Astrocyte of the cerebellum (primary cell): ENCODE measurements around the gene OBSCN.
"Not testable (repeated sequence)": the region's sequence is repeated elsewhere in the genome, so short reads cannot be mapped to it uniquely, and the experiment has no call there.

Source experiments
- DNase-seq: peaks from one replicate; pipeline ENCODE4 v3.0.0-alpha.2; 2011; ENCODE audit warnings: low read depth
- H3K4me3 ChIP-seq: 2 replicates; pipeline ENCODE4 v1.5.1; 2011; ENCODE audit warnings: mild to moderate bottlenecking, low read depth, low read length, moderate library complexity
- in situ Hi-C: cut with HindIII; loops from 2 replicates; pipeline ENCODE4 v1.10.0; 2017; ENCODE audit warnings: low sequenced_read_pairs
- TF ChIP-seq, protein P1 (sequence below): IDR thresholded peaks from 2 replicates; pipeline ENCODE4 v1.5.1; 2012; ENCODE audit warnings: low read length, low read depth, moderate library complexity, mild to moderate bottlenecking; ENCODE audit errors: missing control alignments

The OBSCN gene

DNA sequence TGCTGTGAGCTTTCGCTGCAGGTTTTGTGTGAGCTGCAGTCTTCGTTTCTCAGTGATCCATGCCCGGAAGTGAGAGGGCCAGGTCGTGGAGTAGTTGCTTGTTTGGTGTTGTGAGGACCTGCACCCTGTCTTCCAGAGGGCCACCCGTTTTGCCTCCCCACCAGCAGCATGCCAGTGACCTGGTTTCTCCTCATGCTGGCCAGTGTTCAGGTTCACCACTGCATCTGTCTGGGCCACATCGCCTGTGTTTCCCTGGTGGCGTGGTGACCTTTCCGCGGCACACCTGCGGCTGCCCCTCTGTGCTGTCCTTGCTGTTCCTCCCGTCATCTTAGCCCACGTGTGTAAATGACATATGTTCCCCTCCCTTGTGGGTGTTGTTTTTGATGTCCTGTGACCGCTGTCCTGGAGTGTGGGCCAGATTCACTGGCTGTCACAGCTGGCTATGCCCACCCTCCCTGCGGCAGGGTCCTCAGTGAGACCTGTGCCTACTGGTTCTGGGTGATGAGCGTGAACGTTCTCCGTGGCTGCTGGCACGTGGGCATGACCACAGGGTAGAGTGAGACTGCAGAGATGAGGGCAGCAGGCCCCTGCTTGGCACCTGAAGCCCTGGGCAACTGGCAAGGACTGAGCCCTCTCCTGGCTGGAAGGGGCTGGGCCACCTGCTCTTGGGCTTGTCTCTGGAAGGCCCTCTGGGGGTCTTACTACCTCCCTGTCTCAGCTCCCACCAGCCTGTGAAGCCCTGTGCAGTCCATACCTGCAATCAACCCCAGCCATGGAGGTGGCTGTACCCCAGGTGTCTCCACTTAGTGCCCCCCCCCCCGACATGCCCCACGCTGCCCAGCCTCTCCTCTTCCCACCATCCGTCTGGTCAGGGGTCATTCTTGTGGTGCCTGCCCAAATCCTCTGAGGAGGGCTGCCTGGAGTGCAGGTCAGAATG, 35.0 kb upstream of the OBSCN start:
- H3K4me3 ChIP-seq: no peak overlapping the region
- in situ Hi-C loops: no loop called here
- no peak for DNase-seq
- TF ChIP-seq, protein P1, sequence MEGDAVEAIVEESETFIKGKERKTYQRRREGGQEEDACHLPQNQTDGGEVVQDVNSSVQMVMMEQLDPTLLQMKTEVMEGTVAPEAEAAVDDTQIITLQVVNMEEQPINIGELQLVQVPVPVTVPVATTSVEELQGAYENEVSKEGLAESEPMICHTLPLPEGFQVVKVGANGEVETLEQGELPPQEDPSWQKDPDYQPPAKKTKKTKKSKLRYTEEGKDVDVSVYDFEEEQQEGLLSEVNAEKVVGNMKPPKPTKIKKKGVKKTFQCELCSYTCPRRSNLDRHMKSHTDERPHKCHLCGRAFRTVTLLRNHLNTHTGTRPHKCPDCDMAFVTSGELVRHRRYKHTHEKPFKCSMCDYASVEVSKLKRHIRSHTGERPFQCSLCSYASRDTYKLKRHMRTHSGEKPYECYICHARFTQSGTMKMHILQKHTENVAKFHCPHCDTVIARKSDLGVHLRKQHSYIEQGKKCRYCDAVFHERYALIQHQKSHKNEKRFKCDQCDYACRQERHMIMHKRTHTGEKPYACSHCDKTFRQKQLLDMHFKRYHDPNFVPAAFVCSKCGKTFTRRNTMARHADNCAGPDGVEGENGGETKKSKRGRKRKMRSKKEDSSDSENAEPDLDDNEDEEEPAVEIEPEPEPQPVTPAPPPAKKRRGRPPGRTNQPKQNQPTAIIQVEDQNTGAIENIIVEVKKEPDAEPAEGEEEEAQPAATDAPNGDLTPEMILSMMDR: no peak

DNA sequence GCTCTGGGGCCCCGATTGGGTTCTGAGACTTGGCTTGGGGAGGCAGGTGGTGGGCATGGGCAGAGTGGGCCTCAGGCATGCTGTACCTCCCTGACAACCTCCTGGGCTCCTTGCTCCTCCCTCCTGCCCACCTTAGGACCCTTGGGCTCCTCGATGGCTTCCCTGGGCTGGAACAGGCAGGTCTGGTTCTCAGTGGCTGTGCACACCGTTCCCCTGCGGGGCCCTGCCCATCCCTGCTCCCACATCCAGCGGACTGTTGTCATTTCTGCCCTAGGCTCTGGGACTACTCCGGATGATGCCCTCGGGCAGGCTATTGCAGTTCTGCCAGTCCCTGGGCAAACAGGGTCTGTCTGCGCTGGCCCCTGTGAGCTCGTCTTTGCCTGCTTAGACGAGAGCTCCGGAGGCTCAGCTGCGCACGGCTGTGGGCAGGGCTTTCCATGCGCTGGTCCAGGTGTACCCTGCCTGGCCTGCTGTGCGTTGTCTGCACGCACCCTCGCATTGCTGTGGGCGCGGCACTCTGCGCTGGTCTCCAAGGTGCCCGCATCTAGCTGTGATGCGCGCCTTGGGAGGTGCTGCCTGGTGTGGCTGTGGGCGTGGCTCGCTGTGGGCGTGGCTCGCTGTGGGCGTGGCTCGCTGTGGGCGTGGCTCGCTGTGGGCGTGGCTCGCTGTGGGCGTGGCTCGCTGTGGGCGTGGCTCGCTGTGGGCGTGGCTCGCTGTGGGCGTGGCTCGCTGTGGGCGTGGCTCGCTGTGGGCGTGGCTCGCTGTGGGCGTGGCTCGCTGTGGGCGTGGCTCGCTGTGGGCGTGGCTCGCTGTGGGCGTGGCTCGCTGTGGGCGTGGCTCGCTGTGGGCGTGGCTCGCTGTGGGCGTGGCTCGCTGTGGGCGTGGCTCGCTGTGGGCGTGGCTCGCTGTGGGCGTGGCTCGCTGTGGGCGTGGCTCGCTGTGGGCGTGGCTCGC, 34.0 kb upstream of the OBSCN start:
- DNase-seq, in situ Hi-C loops, H3K4me3 ChIP-seq: not testable (repeated sequence)

DNA sequence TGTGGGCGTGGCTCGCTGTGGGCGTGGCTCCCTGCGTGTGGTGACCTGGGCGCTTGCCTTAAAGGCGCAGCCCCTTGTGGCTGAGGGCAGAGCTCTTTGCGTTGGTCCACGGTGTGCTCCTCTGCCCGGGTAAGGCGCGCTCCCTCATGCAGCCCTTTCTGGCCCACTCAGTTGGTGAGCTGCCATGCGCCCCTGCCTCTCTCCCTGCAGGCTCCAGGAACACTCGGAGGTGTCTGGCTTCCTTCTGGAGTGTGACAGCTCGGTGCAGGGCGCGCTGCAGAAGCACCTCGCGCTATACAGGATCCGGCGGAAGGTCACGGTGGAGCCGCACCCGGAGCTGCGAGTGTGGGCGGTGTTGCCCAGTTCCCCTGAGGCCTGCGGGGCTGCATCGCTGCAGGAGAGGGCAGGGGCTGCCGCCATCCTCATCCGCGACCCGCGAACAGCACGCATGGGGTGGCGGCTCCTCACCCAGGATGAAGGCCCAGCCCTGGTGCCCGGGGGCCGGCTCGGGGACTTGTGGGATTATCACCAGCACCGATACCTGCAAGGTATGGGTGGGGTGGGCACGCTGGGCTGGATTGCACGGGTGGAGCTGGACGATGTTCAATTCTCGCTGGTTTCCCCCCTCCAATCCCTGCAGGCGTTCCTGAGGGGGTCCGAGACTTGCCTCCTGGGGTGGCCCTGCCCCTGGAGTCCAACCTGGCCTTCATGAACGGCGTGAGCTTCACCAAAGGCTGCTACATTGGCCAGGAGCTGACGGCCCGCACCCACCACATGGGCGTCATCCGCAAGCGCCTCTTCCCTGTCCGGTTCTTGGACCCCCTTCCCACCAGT, 33.1 kb upstream of the OBSCN start:
- no peak for DNase-seq
- in situ Hi-C loops: no loop called here
- H3K4me3 ChIP-seq: no peak overlapping the region
- TF ChIP-seq, protein P1: no peak

DNA sequence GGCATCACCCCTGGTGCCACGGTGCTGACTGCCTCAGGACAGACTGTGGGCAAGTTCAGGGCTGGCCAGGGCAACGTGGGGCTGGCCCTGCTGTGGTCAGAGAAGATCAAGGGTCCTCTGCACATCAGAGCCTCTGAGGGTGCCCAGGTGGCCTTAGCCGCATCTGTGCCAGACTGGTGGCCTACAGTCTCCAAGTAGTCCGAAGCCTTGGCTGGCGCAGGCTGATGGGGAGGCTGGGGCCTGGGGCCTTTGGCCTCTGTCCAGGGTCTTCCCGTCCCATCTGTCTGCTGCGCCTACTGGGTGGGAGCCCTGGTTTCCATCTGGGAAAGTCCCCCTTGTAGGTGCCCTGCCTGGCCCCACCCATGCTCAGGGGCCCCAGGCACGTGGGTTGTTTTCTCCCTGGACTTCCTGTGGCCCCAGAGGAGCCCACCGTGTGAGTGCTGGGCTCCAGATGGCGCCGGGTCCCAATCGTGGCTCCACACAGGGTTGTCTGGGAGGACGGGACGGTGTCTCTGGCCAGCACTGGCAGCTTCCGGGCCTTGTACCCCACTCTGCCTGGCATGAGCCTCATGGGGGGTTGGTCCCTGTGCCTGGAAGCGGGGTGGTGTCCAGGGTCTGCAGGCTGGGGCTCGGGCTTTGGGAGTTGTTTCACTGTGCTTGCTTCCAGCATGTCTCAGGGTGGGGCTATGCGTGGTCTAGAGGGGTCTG, 32.4 kb upstream of the OBSCN start:
- in situ Hi-C loops: no loop called here
- TF ChIP-seq, protein P1: no peak
- DNase-seq: no peak
- H3K4me3 ChIP-seq: no peak overlapping the region

DNA sequence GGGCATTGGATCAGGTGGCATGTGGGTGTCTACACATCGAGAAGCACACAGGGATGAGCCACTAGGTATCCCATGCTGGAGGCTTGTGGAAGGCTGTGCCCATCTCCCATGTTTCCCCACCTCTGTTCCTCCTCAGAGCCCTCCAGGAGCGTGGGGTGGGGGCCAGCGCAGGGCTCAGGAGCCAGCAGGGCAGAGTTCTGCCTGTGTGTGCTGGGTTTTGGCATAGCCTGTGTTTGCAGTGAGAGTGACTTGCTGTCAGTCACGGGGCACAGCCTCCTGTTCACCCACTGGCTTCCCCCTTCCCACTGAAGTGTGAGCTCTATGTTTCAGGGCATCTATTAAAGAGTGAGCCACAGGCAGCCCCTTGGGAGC, 31.8 kb upstream of the OBSCN start:
- in situ Hi-C loops: no loop called here
- TF ChIP-seq, protein P1: no peak
- no peak overlapping the region for H3K4me3 ChIP-seq

DNA sequence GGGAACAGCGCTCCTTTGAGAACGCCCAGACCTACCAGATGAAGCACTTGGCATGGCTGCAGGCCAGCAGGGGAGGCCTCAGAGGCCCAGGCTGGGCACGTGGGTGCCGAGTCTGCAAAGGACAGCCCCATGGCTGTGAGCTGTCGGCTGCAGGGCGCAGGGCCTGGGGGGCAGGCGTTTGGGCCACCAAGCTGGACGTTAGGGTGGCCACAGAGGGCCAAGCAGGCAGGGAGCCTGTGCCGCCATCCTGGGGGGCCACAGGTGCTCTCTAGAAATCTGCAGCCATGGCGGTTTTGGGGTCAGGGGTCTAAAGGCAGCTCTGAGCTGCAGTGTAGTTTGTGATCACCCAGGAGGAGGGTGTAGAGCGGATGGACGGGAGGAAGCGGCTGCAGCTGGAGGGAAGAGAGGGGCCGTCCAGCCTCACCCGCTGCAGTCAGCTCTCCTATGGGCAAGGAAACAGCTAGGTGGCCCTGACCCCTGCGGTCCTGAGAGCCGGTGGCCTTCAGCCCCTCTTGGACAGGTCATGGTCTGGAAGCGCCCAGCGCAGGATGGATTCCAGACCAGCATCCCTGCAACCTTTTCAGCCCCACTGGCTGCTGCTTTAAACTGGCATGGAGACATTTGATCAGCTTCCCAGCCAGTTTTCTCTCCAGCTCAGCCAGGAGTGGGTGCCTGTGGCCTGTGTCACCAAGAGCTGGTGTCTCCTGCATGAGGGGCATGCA, 31.2 kb upstream of the OBSCN start:
- no peak overlapping the region for H3K4me3 ChIP-seq
- TF ChIP-seq, protein P1: no peak
- DNase-seq: no peak
- in situ Hi-C loops: no loop called here

More for the DNA sequence above, 31.8 kb upstream of the OBSCN start:
- no peak for DNase-seq
